ENCODE data around the gene AGFG1. TPM values are rescaled to one million over a fixed set of nuclear protein-coding genes. Genes with fewer than 3 reads are reported as not detected.

Gene AGFG1
- total RNA-seq, 4 donors from 2014 or later, result 85.7 to 265 (median 186) TPM

- TF ChIP-seq CTCF (IDR thresholded peaks at IDR 0.05), result no peak
- no peak for ATAC-seq (ENCODE audit: low FRiP score)
- DNase-seq (ENCODE audit: low spot score), result no peak
Measured at GRCh38 chr2:227460833-227461232, 11.1 kb upstream of the AGFG1 start.

- no peak for TF ChIP-seq CTCF (IDR thresholded peaks at IDR 0.05)
Measured at GRCh38 chr2:227461811-227462461, 10.0 kb upstream of the AGFG1 start.

GRCh38 chr2:227462462-227462951, 9.4 kb upstream of the AGFG1 start:
- no peak for ATAC-seq (ENCODE audit: low FRiP score)
- no peak for DNase-seq (ENCODE audit: low spot score)
- no peak for TF ChIP-seq CTCF (IDR thresholded peaks at IDR 0.05)

More at GRCh38 chr2:227461811-227462461, 10.0 kb upstream of the AGFG1 start:
- no peak for ATAC-seq (ENCODE audit: low FRiP score)
- no peak for DNase-seq (ENCODE audit: low spot score)

GRCh38 chr2:227462972-227463931, 8.7 kb upstream of the AGFG1 start:
- DNase-seq (ENCODE audit: low spot score) (no peak), ATAC-seq (ENCODE audit: low FRiP score) (no peak)
- TF ChIP-seq CTCF (IDR thresholded peaks at IDR 0.05), result no peak

- DNase-seq (ENCODE audit: low spot score) (no peak), ATAC-seq (ENCODE audit: low FRiP score) (no peak)
- no peak for TF ChIP-seq CTCF (IDR thresholded peaks at IDR 0.05)
Measured at GRCh38 chr2:227464361-227464760, 7.6 kb upstream of the AGFG1 start.

- no peak for TF ChIP-seq CTCF (IDR thresholded peaks at IDR 0.05)
- ATAC-seq (ENCODE audit: low FRiP score) (no peak), DNase-seq (ENCODE audit: low spot score) (no peak)
Measured at GRCh38 chr2:227464851-227465250, 7.1 kb upstream of the AGFG1 start.

Measured in omental fat pad (tissue), 4 donors.